Activated CD4-positive, alpha-beta memory T cell treated with anti-CD3 and anti-CD28 coated beads, Interleukin-2, amount 10 ng/mL, durations not matched to agents 7 days and 5 days (primary cell): ENCODE data around the gene IGSF3. TPM values are rescaled to one million over a fixed set of nuclear protein-coding genes. Genes with fewer than 3 reads are reported as not detected.

Experiments
- CTCF ChIA-PET: fragments of 350-600 bp; sonication (Branson Sonifier 250); formaldehyde crosslinking; loops from one replicate; lab custom pipeline; 2021; ENCODE audit warnings: antibody characterized with exemption, inconsistent platforms; lab: Charles Lee
- POLR2A ChIA-PET: fragments of 350-600 bp; sonication (Branson Sonifier 250); formaldehyde crosslinking; loops from one replicate; lab custom pipeline; 2021; ENCODE audit warnings: antibody characterized with exemption; lab: Charles Lee
- DNase-seq: peaks from one replicate; pipeline ENCODE4 v3.0.0-alpha.2; 2020
- H3K27ac Mint-ChIP-seq: one replicate; pipeline ENCODE4 v1.8.0; 2021; ENCODE audit warnings: mild to moderate bottlenecking, mixed read lengths
- H3K27me3 Mint-ChIP-seq: one replicate; pipeline ENCODE4 v1.8.0; 2021; ENCODE audit warnings: mixed read lengths
- H3K36me3 Mint-ChIP-seq: one replicate; pipeline ENCODE4 v1.8.0; 2021; ENCODE audit warnings: low read depth, mixed read lengths
- H3K4me1 Mint-ChIP-seq: one replicate; pipeline ENCODE4 v1.8.0; 2021; ENCODE audit warnings: mixed read lengths
- H3K4me3 Mint-ChIP-seq: one replicate; pipeline ENCODE4 v1.8.0; 2021; ENCODE audit warnings: mild to moderate bottlenecking, mixed read lengths
- H3K9me3 Mint-ChIP-seq: one replicate; pipeline ENCODE4 v1.8.0; 2021; ENCODE audit warnings: mixed read lengths
- total RNA-seq, 2 experiments: library from RNA; stranded (reverse); gene quantifications; one replicate each; pipeline ENCODE4 v1.2.3, GENCODE V29; 2021

IGSF3 gene
- total RNA-seq, 2 experiments from 2014 or later = 0.48 to 0.58 TPM

- Mint-ChIP-seq H3K4me1 (no peaks in the 10 kb centered on the region), H3K36me3 (peaks cover 3% of the 10 kb centered on the region), H3K9me3 (no peaks in the 10 kb centered on the region), H3K27ac (no peak overlapping the region), H3K4me3 (no peak overlapping the region), H3K27me3 (peaks cover 2% of the 10 kb centered on the region)
- POLR2A ChIA-PET = no interaction called here
- CTCF ChIA-PET = no interaction called here
- no peak for DNase-seq
These were observed 32.1 kb upstream of the IGSF3 start for GRCh38 chr1:116699605-116700004.

GRCh38 chr1:116698244-116698595 lies 30.7 kb upstream of the IGSF3 start:
- no peak overlapping the region for H3K4me3 Mint-ChIP-seq
- no peaks in the 10 kb centered on the region for H3K9me3 Mint-ChIP-seq
- no peaks in the 10 kb centered on the region for H3K27me3 Mint-ChIP-seq
- H3K36me3 Mint-ChIP-seq = no peaks in the 10 kb centered on the region
- CTCF ChIA-PET = no interaction called here
- POLR2A ChIA-PET = no interaction called here
- H3K27ac Mint-ChIP-seq = no peak overlapping the region
- no peak for DNase-seq
- H3K4me1 Mint-ChIP-seq = no peaks in the 10 kb centered on the region

- no peak overlapping the region for H3K27ac Mint-ChIP-seq
- POLR2A ChIA-PET = no interaction called here
These were observed 30.2 kb upstream of the IGSF3 start for GRCh38 chr1:116697548-116698243.

GRCh38 chr1:116694524-116694923 lies 27.0 kb upstream of the IGSF3 start:
- H3K4me3 Mint-ChIP-seq = no peak overlapping the region
- POLR2A ChIA-PET = no interaction called here
- no peak for DNase-seq
- no peaks in the 10 kb centered on the region for H3K4me1 Mint-ChIP-seq
- H3K36me3 Mint-ChIP-seq = no peaks in the 10 kb centered on the region
- no peaks in the 10 kb centered on the region for H3K9me3 Mint-ChIP-seq
- no peak overlapping the region for H3K27ac Mint-ChIP-seq
- no peaks in the 10 kb centered on the region for H3K27me3 Mint-ChIP-seq
- CTCF ChIA-PET = interaction anchor here (1.0 to 1.4 kb wide), 2 partner anchors 19 to 39 kb away, joined by 3 read pairs; no protein-coding TSS in a partner anchor

More at GRCh38 chr1:116697548-116698243, 30.2 kb upstream of the IGSF3 start:
- no peaks in the 10 kb centered on the region for H3K27me3 Mint-ChIP-seq
- H3K9me3 Mint-ChIP-seq = no peaks in the 10 kb centered on the region
- no peak overlapping the region for H3K4me3 Mint-ChIP-seq
- no peaks in the 10 kb centered on the region for H3K36me3 Mint-ChIP-seq
- no peak for DNase-seq
- no peaks in the 10 kb centered on the region for H3K4me1 Mint-ChIP-seq
- CTCF ChIA-PET = no interaction called here

- ChIA-PET CTCF (interaction anchor here (1.4 kb wide), 1 partner anchor 19 kb away, joined by 3 read pairs; no protein-coding TSS in a partner anchor), POLR2A (no interaction called here)
- Mint-ChIP-seq H3K27me3 (no peaks in the 10 kb centered on the region), H3K27ac (no peak overlapping the region), H3K4me3 (no peak overlapping the region), H3K4me1 (no peaks in the 10 kb centered on the region), H3K36me3 (no peaks in the 10 kb centered on the region), H3K9me3 (no peaks in the 10 kb centered on the region)
- no peak for DNase-seq
These were observed 26.4 kb upstream of the IGSF3 start for GRCh38 chr1:116693759-116694480.

GRCh38 chr1:116692879-116693278 lies 25.3 kb upstream of the IGSF3 start:
- POLR2A ChIA-PET = no interaction called here
- Mint-ChIP-seq H3K4me3 (no peak overlapping the region), H3K4me1 (no peaks in the 10 kb centered on the region), H3K27ac (no peak overlapping the region), H3K9me3 (no peaks in the 10 kb centered on the region), H3K36me3 (no peaks in the 10 kb centered on the region), H3K27me3 (no peaks in the 10 kb centered on the region)
- no peak for DNase-seq
- CTCF ChIA-PET = interaction anchor here (1.4 kb wide), 1 partner anchor 18 kb away, joined by 3 read pairs; no protein-coding TSS in a partner anchor

GRCh38 chr1:116690849-116691406 lies 23.4 kb upstream of the IGSF3 start:
- POLR2A ChIA-PET = no interaction called here
- no peaks in the 10 kb centered on the region for H3K9me3 Mint-ChIP-seq
- no peak overlapping the region for H3K27ac Mint-ChIP-seq
- no peak for DNase-seq
- CTCF ChIA-PET = interaction anchor here (1.0 kb wide), 1 partner anchor 34 kb away, joined by 3 read pairs; no protein-coding TSS in a partner anchor
- no peaks in the 10 kb centered on the region for H3K4me1 Mint-ChIP-seq
- H3K27me3 Mint-ChIP-seq = no peaks in the 10 kb centered on the region
- no peaks in the 10 kb centered on the region for H3K36me3 Mint-ChIP-seq
- H3K4me3 Mint-ChIP-seq = no peak overlapping the region

GRCh38 chr1:116690396-116690848 lies 22.9 kb upstream of the IGSF3 start:
- H3K27ac Mint-ChIP-seq = no peak overlapping the region
- H3K36me3 Mint-ChIP-seq = no peaks in the 10 kb centered on the region
- no peaks in the 10 kb centered on the region for H3K4me1 Mint-ChIP-seq
- ChIA-PET POLR2A (no interaction called here), CTCF (interaction anchor here (1.0 kb wide), 1 partner anchor 34 kb away, joined by 3 read pairs; no protein-coding TSS in a partner anchor)
- no peaks in the 10 kb centered on the region for H3K27me3 Mint-ChIP-seq
- H3K9me3 Mint-ChIP-seq = no peaks in the 10 kb centered on the region
- H3K4me3 Mint-ChIP-seq = no peak overlapping the region
- no peak for DNase-seq

- Mint-ChIP-seq H3K36me3 (no peaks in the 10 kb centered on the region), H3K9me3 (no peaks in the 10 kb centered on the region), H3K4me1 (no peaks in the 10 kb centered on the region), H3K4me3 (no peak overlapping the region), H3K27ac (no peak overlapping the region), H3K27me3 (no peaks in the 10 kb centered on the region)
- CTCF ChIA-PET = no interaction called here
- POLR2A ChIA-PET = no interaction called here
- no peak for DNase-seq
These were observed 19.3 kb upstream of the IGSF3 start for GRCh38 chr1:116686723-116687352.

GRCh38 chr1:116686175-116686574 lies 18.6 kb upstream of the IGSF3 start:
- no peaks in the 10 kb centered on the region for H3K4me1 Mint-ChIP-seq
- CTCF ChIA-PET = interaction anchor here (1.8 kb wide), 1 partner anchor 13 kb away, joined by 4 read pairs; no protein-coding TSS in a partner anchor

GRCh38 chr1:116684575-116684974 lies 17.0 kb upstream of the IGSF3 start:
- H3K27ac Mint-ChIP-seq = no peak overlapping the region
- ChIA-PET CTCF (interaction anchor here (1.3 to 1.8 kb wide), 2 partner anchors 11 to 41 kb away, joined by 4 to 7 read pairs; no protein-coding TSS in a partner anchor), POLR2A (no interaction called here)
- no peak for DNase-seq
- H3K27me3 Mint-ChIP-seq = peaks cover 4% of the 10 kb centered on the region
- H3K4me1 Mint-ChIP-seq = no peaks in the 10 kb centered on the region
- no peaks in the 10 kb centered on the region for H3K9me3 Mint-ChIP-seq
- H3K4me3 Mint-ChIP-seq = no peak overlapping the region
- H3K36me3 Mint-ChIP-seq = no peaks in the 10 kb centered on the region

More at GRCh38 chr1:116686175-116686574, 18.6 kb upstream of the IGSF3 start:
- Mint-ChIP-seq H3K9me3 (no peaks in the 10 kb centered on the region), H3K4me3 (no peak overlapping the region), H3K36me3 (no peaks in the 10 kb centered on the region), H3K27ac (no peak overlapping the region), H3K27me3 (no peaks in the 10 kb centered on the region)
- DNase-seq = no peak
- POLR2A ChIA-PET = no interaction called here

GRCh38 chr1:116682641-116683221 lies 15.2 kb upstream of the IGSF3 start:
- no peak overlapping the region for H3K4me3 Mint-ChIP-seq
- CTCF ChIA-PET = no interaction called here

More at GRCh38 chr1:116682641-116683221, 15.2 kb upstream of the IGSF3 start:
- no peaks in the 10 kb centered on the region for H3K9me3 Mint-ChIP-seq
- no peaks in the 10 kb centered on the region for H3K4me1 Mint-ChIP-seq
- POLR2A ChIA-PET = no interaction called here
- H3K36me3 Mint-ChIP-seq = no peaks in the 10 kb centered on the region
- no peak for DNase-seq
- H3K27ac Mint-ChIP-seq = no peak overlapping the region
- H3K27me3 Mint-ChIP-seq = peaks cover 7% of the 10 kb centered on the region
